ENCODE measurements around the gene ATP2A2.
"Not testable (repeated sequence)": the region's sequence is repeated elsewhere in the genome, so short reads cannot be mapped to it uniquely, and the experiment has no call there.

Gene ATP2A2

DNA sequence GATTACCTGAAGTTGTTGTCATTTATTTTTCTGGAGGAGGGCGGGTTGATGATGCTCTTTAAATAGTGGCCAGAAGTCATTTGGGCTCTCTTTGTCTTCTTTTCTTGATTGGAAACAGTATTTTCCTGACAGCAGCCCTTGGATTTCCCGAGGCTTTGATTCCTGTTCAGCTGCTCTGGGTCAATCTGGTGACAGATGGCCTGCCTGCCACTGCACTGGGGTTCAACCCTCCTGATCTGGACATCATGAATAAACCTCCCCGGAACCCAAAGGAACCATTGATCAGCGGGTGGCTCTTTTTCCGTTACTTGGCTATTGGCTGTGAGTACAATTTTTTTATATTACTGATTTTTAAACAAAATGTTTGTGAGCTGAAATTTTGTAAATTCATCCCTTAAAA is 62.1 kb downstream of the ATP2A2 start:
- no peak for DNase-seq (ENCODE audit: low spot score)

DNA sequence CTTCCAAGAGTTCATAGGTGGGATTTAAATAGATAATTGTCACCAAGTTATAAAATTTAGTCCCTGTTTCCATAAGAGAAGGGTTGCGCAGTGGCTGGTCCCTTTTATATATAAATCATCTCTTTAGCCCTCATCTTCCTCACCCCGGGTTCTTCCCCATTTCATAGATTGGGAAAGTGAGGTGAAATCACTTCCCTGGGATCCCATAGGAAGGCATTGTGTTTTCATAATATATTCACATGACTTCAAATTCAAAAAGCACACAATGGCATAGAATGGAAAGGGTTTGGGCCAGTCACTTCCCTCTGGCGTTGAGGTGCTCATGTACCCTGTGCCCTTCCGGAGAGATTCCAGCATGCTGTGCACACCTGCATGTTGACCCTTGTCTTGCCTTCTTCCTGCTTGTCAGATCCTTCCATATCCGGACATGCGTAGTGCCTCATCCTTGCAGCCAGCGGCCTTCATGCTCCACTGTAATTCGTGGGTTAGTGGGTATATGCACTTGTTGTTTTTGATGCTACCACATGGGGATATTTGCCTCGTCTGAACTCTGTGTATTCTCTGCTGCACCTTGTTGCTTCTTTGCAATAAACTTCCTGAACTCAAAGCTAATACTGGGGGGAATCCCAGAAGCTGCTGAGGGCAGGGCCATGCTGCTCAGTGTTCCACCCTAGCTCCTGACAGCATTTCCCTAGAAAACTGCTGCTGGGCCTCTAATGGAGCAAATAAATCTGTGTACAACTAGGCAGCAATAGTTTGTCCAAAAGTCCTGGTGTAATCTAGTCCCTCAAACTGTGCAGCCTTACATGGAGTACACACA is 62.9 kb downstream of the ATP2A2 start:
- no peak for DNase-seq (ENCODE audit: low spot score)

DNA sequence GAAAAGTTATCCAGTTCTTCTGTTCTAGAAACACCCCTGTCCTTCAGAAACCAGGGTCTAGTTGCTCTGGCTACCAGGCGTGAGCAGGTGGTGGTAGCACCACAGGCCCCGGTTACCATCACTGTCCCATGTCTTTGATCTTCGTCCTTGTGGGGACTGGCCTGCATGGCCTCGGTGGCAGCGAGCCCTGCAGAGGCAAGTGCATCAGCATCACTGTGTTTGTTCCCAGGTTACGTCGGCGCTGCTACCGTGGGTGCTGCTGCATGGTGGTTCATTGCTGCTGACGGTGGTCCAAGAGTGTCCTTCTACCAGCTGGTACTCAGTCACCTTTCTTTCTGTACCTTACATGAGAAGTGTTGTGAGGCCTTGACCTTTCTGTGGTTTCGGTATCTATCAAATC is 63.6 kb downstream of the ATP2A2 start:
- DNase-seq (ENCODE audit: low spot score), result no peak

GRCh38 chr12:110345176-110345661 is 64.2 kb downstream of the ATP2A2 start:
- DNase-seq (ENCODE audit: low spot score), result no peak

DNA sequence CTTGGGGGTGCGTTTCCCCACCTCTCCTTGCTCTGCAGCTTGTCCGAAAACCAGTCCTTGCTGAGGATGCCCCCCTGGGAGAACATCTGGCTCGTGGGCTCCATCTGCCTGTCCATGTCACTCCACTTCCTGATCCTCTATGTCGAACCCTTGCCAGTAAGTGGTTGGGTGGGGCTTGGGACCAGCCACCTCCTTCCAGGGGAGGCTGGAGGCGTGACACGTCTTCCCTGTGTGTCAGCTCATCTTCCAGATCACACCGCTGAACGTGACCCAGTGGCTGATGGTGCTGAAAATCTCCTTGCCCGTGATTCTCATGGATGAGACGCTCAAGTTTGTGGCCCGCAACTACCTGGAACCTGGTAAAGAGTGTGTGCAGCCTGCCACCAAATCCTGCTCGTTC is 64.9 kb downstream of the ATP2A2 start:
- DNase-seq (ENCODE audit: low spot score), result no peak

GRCh38 chr12:110347767-110348166 is 66.7 kb downstream of the ATP2A2 start:
- no peak for DNase-seq (ENCODE audit: low spot score)

DNA sequence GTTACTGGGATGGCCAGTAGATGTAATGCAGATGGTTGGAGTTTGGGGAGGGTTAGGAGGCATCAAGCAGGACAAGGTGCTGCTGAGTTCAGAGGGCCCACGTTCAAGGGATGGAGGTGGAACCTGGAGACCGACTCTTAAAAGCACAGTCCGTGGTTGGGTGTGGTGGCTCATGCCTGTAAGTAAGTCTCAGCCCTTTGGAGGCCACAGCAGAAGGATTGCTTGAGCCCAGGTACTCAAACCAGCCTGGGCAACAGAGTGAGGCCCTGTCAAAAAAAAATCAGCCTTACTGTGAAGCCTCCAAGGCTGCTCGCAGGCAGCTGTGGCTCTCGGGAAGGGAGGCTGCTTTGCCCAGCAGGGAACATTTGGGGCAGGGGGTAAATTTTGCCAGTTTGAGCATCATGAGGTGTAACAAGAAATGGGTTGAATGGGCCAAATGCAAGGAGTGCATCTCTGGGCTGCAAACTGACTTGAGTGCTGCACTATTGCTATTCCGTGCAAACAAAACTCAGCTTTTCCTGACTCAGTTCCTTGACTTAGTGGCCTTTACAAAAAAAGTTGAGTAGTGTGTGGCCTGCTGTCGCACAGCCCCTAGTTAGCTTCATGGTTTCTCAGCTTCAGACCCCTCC is 67.5 kb downstream of the ATP2A2 start:
- no peak for DNase-seq (ENCODE audit: low spot score)

GRCh38 chr12:110349096-110349495 is 68.0 kb downstream of the ATP2A2 start:
- DNase-seq (ENCODE audit: low spot score), result no peak

DNA sequence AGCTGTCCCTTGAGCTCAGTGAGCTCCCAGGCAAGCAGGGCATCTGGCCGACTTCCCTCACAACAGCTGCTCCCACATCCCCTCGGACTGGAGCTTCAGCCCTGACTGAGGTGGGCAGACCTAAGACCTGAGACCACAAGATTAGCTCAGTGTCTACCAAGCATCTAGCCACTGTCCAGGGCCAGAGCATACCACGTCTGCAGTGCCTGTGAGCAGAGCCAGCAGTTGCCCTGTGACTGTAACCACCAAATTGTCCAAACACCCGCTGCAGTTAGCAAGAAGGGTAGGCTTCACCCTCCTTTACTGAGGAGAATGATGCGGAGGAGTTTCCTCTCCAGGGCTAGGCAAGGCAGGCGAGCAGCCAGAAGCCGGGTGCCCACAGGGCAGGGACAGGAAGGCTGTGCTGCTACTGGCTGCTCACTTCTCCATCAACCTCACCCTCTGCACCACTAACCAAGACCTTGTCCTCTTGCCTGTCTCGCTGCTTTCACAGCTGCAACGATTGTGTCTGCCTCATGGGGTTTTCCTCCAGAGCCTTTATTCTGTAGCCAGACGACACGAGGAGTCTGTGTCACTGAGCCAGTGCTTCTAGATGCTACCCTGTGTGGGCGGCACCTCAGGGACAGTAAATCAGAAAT is 68.6 kb downstream of the ATP2A2 start:
- peak; percentile 21 for DNase-seq (ENCODE audit: low spot score)

DNA sequence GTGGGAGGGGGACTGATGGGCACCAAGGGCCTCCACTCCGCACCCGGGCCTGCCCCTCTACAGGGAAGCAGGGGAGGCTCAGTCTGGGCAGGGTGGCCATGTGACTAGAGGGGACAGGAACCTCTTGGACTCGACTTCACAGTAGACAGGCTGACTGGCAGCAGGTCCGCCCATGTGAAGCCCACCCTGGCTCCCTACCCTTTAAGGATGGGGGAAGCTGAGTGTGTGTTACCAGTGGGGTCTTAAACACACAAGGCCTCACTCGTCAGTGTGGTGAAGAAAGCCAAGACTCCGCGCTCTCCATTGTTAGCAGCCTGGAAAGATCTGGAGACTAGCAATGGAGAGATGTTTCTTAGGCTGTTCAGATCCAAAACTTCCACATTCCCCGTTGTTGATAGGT is 70.1 kb downstream of the ATP2A2 start:
- DNase-seq (ENCODE audit: low spot score), result no peak

GRCh38 chr12:110352401-110352800 is 71.4 kb downstream of the ATP2A2 start:
- no peak for DNase-seq (ENCODE audit: low spot score)

DNA sequence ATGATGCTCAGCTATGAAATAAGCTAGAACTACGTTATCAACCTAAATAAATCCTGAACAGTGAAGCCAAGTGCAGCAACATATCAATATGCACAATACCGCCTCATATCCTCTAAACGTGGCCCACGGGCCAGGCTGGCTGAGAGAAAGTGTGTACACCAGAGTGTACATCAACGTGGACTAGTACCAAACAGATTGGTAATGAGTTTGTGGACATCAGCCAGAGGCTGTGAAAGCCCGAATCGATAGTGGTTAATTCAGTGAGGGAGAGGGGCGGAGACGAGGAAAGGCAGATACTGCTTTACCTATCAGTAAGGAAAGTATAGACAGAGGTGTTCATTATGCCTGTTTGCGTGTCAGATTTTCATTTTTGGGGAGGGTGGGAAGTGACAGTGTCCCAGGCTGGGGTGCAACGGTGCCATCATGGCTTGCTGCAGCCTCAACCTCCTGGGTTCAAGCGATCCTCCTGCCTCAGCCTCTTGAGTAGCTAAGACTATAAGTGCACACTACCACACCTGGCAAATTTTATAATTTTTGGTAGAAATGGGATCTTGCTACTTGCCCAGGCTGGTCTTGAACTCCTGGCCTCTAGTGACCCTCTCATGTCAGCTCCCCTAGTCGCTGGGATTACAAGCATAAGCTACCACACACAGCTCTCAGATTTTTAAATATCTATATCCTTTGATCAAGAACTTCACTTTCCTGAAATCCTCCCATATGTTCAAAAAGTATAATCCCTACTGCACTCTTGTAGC is 72.3 kb downstream of the ATP2A2 start:
- DNase-seq (ENCODE audit: low spot score), result no peak

DNA sequence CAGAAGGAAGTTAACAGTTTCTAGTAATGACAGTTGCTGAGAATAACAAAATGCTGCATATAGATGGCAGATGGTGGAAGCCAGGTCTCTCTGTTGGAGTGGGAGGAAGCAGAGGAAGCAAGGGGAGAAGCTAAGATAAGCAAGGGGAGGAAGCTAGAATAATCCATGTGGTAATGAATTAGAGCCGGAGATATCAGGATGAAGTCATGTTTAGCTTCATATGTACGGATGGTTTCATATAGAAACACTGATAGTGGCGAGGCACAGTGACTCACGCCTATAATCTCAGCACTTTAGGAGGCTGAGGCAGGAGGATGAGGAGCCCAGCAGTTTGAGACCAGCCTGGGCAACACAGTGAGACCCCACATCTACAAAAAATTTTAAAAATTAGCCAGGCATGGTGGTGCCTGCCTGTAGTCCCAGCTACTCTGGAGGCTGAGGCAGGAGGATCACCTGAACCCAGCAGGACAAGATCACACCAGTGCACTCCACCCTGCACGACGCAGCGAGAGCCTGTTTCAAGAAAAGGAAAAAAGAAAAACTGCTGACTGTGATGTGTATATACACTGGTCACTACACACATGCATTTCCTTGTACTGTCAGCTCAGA is 73.2 kb downstream of the ATP2A2 start:
- no peak for DNase-seq (ENCODE audit: low spot score)

DNA sequence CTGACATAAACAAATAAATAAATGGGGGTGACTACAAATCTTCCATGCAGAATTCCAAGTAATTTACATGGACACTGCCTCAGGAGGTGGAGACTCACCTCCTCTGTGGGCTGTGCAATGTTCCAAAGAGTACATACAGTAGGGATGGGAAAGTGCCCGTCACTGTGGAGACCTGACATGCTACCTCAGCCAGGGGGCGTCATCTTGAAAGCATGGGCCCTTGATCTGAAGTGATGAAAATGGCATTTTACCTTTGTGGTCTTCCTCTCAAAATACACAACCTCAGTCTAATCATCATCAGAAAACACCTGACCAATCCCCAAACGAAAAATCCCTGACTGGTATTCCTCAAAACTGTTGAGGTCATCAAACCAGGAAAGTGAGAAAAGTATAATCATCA is 74.0 kb downstream of the ATP2A2 start:
- peak; percentile 21 for DNase-seq (ENCODE audit: low spot score)

DNA sequence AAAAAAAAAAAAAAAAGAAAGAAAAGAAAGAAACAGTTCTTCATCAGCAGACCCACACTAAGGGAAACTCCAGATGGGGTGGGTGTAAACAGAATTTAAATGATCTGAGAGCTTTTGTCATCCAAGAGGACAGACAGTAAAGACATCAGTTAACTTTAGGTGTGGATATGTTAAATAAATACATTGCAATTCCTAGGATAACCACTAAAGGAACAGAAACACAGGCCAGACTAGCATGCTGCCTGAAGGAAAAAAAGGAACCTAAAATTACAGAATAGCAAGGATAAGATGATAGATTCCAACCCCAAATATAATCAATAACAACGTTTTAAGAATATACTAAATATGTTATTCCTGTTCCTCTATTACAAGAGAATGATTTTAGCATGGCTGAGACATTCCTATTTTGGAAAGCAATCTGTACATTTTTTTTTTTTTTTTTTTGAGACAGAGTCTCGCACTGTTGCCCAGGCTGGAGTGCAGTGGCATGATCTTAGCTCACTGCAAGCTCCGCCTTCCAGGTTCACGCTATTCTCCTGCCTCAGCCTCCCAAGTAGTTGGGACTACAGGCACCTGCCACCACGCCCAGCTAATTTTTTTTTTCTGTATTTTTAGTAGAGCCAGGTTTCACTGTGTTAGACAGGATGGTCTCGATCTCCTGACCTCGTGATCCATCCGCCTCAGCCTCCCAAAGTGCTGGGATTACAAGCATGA is 77.5 kb downstream of the ATP2A2 start:
- not testable (repeated sequence) for DNase-seq (ENCODE audit: low spot score)

DNA sequence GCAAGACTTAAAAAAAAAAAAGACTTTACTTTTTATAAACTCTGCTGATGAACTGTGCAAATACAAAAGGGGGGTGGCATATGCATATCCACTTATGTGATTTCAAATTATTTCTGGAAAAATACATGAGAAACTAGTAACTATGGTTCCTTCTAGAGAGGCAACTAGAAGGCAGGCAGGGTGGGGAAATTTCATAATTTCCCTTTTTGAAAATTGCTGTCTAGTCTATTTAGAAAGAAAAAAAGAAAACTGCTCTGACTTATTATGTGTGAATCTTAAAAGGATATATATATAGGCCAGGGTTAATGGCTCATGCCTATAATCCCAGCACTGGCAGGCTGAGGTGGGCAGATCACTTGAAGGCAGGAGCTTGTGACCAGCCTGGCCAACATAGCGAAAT is 80.2 kb downstream of the ATP2A2 start:
- DNase-seq (ENCODE audit: low spot score), result no peak

DNA sequence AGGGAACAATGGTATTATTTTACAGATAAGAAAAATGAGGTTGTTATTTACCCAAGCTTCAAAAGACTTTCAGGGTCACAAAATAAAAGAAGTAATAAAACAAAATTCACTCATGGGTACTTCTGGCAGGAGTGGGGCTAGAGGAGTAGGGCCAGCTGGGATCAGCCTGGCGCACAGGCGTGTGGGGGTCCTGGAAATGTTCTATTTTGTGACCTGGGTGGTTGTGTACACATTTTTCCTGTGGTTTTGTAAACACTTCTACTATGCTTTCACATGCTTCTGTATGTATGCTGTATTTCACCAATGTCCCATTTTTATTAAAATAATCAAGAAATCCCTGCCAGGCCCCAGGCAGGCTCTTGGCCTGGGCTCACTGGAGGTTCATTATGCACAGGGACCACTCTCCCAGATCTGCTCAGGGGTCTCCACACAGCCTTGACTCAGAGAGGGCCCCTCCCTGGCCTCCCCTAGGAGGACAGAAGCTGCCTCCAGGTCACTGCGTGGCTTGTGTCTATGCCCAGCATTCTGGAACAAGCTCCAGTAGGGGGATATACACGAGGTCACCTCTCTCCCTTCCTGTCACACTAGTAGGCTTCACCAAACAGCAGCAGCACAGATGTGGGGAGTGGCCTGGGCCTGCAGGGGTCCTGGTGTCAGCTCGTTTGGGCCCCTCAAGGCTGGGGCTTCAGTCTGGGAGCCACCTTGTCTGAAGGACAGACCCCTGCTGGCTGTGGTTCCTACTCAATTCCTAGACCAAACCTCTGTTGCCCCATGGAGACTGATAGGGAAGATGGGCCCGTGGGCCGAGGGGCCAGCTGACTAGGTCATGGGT is 84.7 kb downstream of the ATP2A2 start:
- DNase-seq (ENCODE audit: low spot score), result no peak

DNA sequence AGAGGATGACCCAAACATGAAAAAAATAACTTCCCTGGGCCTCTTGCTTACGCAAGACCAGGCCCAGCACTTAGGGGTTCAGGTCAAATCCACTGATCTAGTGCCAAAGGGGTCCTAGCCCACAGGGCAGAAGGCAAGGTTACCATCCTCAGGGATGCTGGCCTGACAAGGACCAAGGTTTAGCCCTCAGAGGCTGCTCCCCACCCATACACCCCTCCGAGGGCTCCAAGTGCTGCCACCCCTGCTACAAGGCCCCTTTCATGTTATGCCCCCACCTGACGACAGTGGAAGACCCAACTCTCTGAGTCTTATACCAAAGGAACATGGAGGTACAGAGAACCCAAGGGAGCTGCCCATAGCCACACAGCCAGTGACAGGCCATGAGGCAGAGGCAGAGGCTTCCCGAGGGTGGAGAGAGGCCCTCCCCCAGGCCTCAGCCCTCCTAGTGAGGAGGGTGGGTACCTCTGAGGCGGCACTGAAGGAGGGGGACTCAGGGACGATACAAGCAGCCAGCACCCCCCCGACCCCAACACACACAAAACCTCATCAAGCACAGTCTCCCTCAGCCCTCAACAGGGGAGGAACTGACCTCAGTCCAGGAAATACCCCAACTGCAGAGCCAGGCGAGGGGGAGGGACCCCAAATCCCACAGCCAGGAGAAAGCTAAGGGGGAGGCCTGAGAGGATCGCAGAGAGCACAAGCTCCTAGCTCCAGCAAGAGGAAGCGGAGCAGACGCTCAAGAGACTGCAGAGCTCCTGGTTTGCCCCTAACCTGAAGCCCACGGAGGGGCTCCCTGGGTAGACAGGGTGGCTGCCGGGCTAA is 85.5 kb downstream of the ATP2A2 start:
- DNase-seq (ENCODE audit: low spot score), result no peak

GRCh38 chr12:110367181-110367864 is 86.3 kb downstream of the ATP2A2 start:
- no peak for DNase-seq (ENCODE audit: low spot score)

Measured in CD4-positive, alpha-beta T cell treated with Interleukin-15 for 4 hours (primary cell).